Nephron progenitor cell (in vitro differentiated cells): ENCODE results near the gene SAFB.

Experiments
- DNase-seq: peaks from one replicate; pipeline ENCODE4 v3.0.0; 2021
- H3K27ac Mint-ChIP-seq: 2 replicates; pipeline ENCODE4 v1.8.0; 2021; ENCODE audit warnings: mild to moderate bottlenecking, moderate library complexity, mixed read lengths
- H3K27me3 Mint-ChIP-seq: 2 replicates; pipeline ENCODE4 v1.8.0; 2021; ENCODE audit warnings: mild to moderate bottlenecking, low read depth, mixed read lengths; ENCODE audit not compliant: poor library complexity
- H3K36me3 Mint-ChIP-seq: 2 replicates; pipeline ENCODE4 v1.8.0; 2021; ENCODE audit warnings: low read depth, mixed read lengths
- H3K4me1 Mint-ChIP-seq: 2 replicates; pipeline ENCODE4 v1.8.0; 2021; ENCODE audit warnings: mixed read lengths
- H3K4me3 Mint-ChIP-seq: 2 replicates; pipeline ENCODE4 v1.8.0; 2021; ENCODE audit warnings: mild to moderate bottlenecking, moderate library complexity, mixed read lengths
- H3K9me3 Mint-ChIP-seq: 2 replicates; pipeline ENCODE4 v1.8.0; 2021; ENCODE audit warnings: mild to moderate bottlenecking, moderate library complexity, mixed read lengths
- TF ChIP-seq, protein P1 (sequence below): fragments of 200-600 bp; sonication (generic); IDR thresholded peaks from 2 replicates; pipeline ENCODE4 v1.5.0; 2021; ENCODE audit warnings: antibody characterized with exemption

Gene SAFB

DNA sequence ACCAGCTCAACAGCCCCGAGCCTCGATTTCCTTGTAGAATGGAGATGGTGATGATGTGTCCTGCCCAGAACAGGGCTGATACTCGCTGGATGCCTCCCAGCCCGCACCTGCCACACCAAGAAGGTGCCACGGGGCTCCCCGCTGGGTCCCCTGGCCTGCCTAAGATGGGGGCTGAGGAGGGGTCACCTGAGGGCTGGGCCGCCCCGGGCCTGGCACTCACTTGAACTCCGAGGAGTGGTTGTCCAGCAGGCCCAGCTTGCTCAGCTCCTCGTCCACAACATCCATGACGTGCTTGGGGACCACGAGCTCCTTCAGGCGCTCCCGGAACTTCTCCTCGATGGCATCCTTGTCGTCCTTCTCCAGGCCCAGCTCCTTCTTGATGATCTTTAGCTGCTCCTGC is 82.7 kb downstream of the SAFB start:
- Mint-ChIP-seq H3K9me3 (peaks cover 17% of the 10 kb centered on the region), H3K27me3 (peaks cover 5% of the 10 kb centered on the region), H3K36me3 (peaks cover 51% of the 10 kb centered on the region), H3K27ac (no peak overlapping the region), H3K4me3 (no peak overlapping the region), H3K4me1 (no peaks in the 10 kb centered on the region)
- TF ChIP-seq, protein P1, sequence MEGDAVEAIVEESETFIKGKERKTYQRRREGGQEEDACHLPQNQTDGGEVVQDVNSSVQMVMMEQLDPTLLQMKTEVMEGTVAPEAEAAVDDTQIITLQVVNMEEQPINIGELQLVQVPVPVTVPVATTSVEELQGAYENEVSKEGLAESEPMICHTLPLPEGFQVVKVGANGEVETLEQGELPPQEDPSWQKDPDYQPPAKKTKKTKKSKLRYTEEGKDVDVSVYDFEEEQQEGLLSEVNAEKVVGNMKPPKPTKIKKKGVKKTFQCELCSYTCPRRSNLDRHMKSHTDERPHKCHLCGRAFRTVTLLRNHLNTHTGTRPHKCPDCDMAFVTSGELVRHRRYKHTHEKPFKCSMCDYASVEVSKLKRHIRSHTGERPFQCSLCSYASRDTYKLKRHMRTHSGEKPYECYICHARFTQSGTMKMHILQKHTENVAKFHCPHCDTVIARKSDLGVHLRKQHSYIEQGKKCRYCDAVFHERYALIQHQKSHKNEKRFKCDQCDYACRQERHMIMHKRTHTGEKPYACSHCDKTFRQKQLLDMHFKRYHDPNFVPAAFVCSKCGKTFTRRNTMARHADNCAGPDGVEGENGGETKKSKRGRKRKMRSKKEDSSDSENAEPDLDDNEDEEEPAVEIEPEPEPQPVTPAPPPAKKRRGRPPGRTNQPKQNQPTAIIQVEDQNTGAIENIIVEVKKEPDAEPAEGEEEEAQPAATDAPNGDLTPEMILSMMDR = no peak
- no peak for DNase-seq

DNA sequence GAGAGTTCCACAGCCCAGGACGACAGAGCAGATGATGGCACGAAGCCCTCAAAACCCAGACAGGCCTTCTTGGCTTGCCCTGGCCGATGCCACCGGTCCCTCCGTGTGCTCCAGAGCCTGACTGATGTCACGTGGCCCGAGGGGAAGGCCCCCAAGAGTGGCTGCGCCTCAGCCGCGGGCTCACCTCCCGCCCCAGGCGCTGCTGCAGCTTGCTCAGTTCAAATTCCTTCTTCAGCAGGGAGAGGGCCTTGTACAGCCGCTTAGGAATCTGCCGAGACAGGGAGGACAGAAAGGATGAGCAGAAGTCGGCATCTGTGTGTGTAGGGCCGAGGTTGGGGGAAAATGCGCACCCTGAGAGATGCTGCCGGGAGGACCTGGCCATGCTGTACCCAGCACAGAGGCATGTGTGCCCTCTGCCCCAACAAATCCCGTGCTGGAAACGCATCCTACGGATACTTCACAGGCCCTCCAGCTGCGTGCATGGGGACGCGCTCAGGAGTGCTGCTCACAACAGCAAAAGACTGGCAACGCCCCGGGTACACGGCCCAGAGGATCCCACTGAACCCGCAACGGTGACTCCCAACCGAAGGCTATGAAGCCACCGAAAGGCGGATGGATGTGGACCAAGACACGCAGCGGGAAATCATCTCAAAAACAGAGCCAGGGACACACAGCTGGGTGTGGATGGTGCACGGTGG is 84.1 kb downstream of the SAFB start:
- Mint-ChIP-seq H3K36me3 (peaks cover 37% of the 10 kb centered on the region), H3K27me3 (peaks cover 5% of the 10 kb centered on the region), H3K9me3 (peaks cover 5% of the 10 kb centered on the region), H3K4me1 (no peaks in the 10 kb centered on the region), H3K4me3 (no peak overlapping the region), H3K27ac (no peak overlapping the region)
- no peak for DNase-seq
- TF ChIP-seq, protein P1 = no peak

DNA sequence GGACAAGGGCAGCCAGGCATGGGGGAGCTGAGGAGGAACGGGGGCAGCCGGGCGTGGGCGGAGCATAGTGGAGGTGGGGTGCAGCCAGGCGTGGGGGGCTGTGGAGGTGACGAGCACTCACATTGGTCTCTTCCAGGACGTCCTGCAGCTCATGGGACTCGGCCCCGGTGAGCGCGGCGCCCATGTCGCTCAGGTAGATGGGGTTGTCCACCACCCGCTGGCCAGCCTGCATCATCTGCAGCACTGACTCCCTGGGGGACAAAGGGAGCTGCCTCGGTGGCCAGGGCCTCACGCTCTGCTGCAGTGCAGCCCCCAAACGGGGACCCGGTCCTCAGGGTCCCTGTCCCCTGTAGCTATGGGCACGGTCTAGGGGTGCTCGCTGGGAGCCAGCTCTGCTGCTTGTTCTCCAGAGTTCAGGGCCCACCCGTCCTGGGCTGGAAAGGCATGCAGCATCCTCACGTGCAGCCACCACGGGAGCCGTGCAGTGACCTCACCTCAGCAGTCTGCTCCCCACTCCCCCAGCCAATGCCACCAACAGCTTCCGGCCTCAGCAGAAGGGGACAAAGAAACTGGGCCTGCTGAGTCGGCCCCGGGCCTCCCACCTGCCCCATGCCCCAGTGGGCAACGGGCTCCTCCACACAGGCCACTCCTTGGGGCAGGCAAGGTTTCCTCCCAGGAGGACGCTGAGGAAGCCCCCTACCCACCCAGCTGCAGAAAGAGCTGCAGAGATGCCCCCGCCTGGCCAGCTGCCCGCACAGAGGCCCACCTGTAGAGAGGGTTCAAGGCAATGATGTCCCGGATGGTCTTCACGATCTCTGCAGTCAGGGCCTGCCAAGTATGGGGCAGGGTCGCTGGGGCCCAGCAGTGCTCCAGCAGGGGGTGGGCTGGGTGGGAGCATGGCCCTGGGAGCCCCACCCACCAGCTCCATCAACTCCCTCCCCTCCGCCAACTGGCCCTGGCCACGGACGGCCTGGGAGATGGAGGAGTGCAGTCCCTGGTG is 85.0 kb downstream of the SAFB start:
- DNase-seq = no peak
- H3K27ac Mint-ChIP-seq = no peak overlapping the region
- no peak overlapping the region for H3K4me3 Mint-ChIP-seq
- no peaks in the 10 kb centered on the region for H3K4me1 Mint-ChIP-seq
- TF ChIP-seq, protein P1 = no peak
- H3K36me3 Mint-ChIP-seq = peaks cover 34% of the 10 kb centered on the region
- peaks cover 5% of the 10 kb centered on the region for H3K27me3 Mint-ChIP-seq
- peaks cover 5% of the 10 kb centered on the region for H3K9me3 Mint-ChIP-seq

DNA sequence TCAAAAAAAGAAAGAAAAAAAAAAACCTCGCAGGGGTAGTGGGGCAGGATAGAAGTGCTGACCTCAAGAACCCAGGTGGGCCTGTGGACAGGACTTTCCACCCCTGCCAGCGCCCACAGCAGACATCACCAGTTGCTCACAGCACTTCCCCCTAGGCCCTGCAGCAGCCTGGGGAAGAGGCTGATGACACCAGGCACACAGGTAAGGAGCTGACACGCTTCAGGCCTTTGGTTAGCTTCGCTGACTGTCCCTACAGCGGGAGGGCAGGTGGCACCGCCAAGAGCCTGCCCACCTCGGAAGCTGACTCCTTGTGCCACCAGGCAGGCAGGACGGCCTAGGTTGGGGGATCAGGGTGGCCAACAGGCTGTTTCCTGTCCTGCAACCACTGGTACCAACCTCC is 88.1 kb downstream of the SAFB start:
- no peak overlapping the region for H3K27ac Mint-ChIP-seq
- no peaks in the 10 kb centered on the region for H3K9me3 Mint-ChIP-seq
- DNase-seq = no peak
- TF ChIP-seq, protein P1 = no peak
- peaks cover 3% of the 10 kb centered on the region for H3K27me3 Mint-ChIP-seq
- H3K4me1 Mint-ChIP-seq = no peaks in the 10 kb centered on the region
- H3K36me3 Mint-ChIP-seq = peaks cover 27% of the 10 kb centered on the region
- no peak overlapping the region for H3K4me3 Mint-ChIP-seq

DNA sequence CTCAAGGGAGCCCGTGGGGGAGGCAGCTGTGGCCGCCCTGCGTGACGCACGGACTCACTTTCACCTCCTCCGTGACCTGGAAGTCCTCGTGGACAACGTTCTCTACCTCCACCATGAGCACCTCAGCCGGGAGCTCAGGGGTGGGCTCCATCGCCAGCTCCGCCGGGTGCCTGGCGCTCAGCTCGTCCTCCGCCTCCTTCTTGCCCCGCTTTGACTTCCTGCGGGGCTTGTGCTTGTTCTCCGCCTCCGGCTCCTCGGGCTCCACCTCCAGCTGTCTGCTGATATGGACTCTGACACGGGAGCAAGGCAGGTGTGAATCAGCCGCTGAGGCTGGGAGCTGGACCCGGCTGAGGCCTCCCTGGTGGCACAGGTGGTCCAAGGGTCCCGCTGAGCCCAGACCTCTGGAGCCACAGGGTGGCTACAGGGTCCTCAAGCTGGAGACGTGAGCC is 88.9 kb downstream of the SAFB start:
- Mint-ChIP-seq H3K9me3 (no peaks in the 10 kb centered on the region), H3K36me3 (peaks cover 23% of the 10 kb centered on the region), H3K27ac (no peak overlapping the region), H3K4me1 (no peaks in the 10 kb centered on the region), H3K27me3 (peaks cover 3% of the 10 kb centered on the region), H3K4me3 (no peak overlapping the region)
- TF ChIP-seq, protein P1 = no peak
- DNase-seq = no peak
